ENCODE measurements around the gene SH3BP5. TPM values are rescaled to one million over a fixed set of nuclear protein-coding genes. Genes with fewer than 3 reads are reported as not detected.

SH3BP5 gene
- polyA plus RNA-seq, 1 of the 3 experiments (the other 2 are of a cell fraction) = 29.5 TPM

DNA sequence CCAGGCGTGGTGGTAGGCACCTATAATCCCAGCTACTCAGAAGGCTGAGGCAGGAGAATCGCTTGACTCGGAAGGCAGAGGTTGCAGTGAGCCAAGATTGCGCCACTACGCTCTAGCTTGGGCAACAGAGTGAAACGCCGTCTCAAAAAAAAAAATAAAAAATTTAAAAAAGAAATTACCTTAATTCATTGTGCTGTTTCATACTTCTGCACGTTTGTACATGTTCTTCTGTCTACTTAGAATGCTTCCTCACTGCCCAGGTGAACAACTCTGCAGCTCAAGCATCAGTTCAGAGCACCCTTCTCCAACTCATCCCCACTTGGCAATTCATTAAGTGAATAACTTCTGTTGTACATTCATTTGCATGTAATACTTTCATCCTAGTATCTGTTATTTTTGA lies 112.3 kb downstream of the SH3BP5 start:
- Histone ChIP-seq H3K4me3 (ENCODE audit: low read depth in 2 of 2, low read length in 1 of 2) (no peak overlapping the region), H3K4me1 (ENCODE audit: control insufficient read depth in 1 of 2, insufficient read depth in 2 of 2, low read depth in 1 of 2, low read length in 1 of 2) (no peaks in the 10 kb centered on the region), H3F3A (replicated peaks; ENCODE audit: insufficient read depth) (peaks cover 9% of the 10 kb centered on the region), H3K27ac (ENCODE audit: low read depth in 2 of 2, low read length in 1 of 2) (no peak overlapping the region), H3K4me2 (no peak overlapping the region), H4K20me1 (ENCODE audit: insufficient read depth) (no peaks in the 10 kb centered on the region), H3K36me3 (replicated peaks in 1 of 2; ENCODE audit: control insufficient read depth in 1 of 2, insufficient read depth in 2 of 2, low read length in 1 of 2) (peaks cover 70 to 86% of the 10 kb centered on the region in 2 experiments), H3K9me3 (no peaks in the 10 kb centered on the region), H3K27me3 (ENCODE audit: insufficient read depth) (no peaks in the 10 kb centered on the region), H3K9ac (no peak overlapping the region), H3K9me2 (no peaks in the 10 kb centered on the region), H3K79me2 (ENCODE audit: insufficient read depth) (peaks cover 13% of the 10 kb centered on the region; the same call in 1 of the 2 replicates), H2AFZ (ENCODE audit: low read depth) (no peak overlapping the region)
- no peak for DNase-seq
- POLR2A ChIA-PET = no interaction called here
- TF ChIP-seq JUND (IDR thresholded peaks at IDR 0.05) (no peak), YY1 (IDR thresholded peaks at IDR 0.05; ENCODE audit: low read depth) (no peak), MEF2A (IDR thresholded peaks at IDR 0.05; ENCODE audit: borderline replicate concordance, low read depth) (no peak), NFIC (IDR thresholded peaks at IDR 0.05; ENCODE audit: borderline replicate concordance) (no peak), GATA2 (CRISPR knock-in tag; IDR thresholded peaks at IDR 0.05) (no peak)
- TF ChIP-seq, protein P1, sequence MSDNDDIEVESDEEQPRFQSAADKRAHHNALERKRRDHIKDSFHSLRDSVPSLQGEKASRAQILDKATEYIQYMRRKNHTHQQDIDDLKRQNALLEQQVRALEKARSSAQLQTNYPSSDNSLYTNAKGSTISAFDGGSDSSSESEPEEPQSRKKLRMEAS (IDR thresholded peaks at IDR 0.05; ENCODE audit: low read depth) = no peak
- WGBS (ENCODE audit: low lambda C conversion rate) = 95% methylated on average over 8 of the region's 8 CpGs
- CTCF ChIA-PET = interaction anchor here (1.0 to 3.7 kb wide), 2 partner anchors 11 to 17 kb away, joined by 3 to 19 read pairs; no protein-coding TSS in a partner anchor

DNA sequence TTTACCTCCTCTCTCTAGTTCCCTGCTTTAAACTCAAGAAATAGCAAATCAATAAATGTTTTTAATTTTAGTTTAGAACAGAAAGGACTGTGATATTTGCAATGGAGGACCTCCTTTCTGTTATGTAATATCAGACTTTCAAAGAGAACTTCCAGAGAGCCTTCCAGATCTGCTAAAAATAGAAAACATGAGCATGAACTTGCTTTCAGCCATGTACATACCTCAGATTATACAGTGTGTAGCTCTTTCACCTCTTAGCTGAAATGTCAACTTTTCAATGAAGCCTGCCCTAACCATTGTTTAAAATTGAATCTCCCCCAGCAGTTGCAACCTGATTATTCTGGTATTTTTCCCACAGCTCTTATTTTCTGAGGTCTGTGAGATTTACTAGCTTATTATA lies 113.7 kb downstream of the SH3BP5 start:
- Histone ChIP-seq H3K27ac (ENCODE audit: low read depth in 2 of 2, low read length in 1 of 2) (no peak overlapping the region), H3K4me1 (ENCODE audit: control insufficient read depth in 1 of 2, insufficient read depth in 2 of 2, low read depth in 1 of 2, low read length in 1 of 2) (no peaks in the 10 kb centered on the region), H2AFZ (ENCODE audit: low read depth) (no peak overlapping the region), H3F3A (replicated peaks; ENCODE audit: insufficient read depth) (peaks cover 9% of the 10 kb centered on the region), H3K9me3 (no peaks in the 10 kb centered on the region), H3K4me2 (no peak overlapping the region), H3K9ac (0 out of 2 replicates have a peak overlapping the region, but pooled peaks have one; percentile 10), H3K9me2 (no peaks in the 10 kb centered on the region), H3K27me3 (ENCODE audit: insufficient read depth) (no peaks in the 10 kb centered on the region), H4K20me1 (ENCODE audit: insufficient read depth) (no peaks in the 10 kb centered on the region), H3K4me3 (ENCODE audit: low read depth in 2 of 2, low read length in 1 of 2) (no peak overlapping the region), H3K36me3 (replicated peaks in 1 of 2; ENCODE audit: control insufficient read depth in 1 of 2, insufficient read depth in 2 of 2, low read length in 1 of 2) (peaks cover 64 to 86% of the 10 kb centered on the region in 2 experiments), H3K79me2 (ENCODE audit: insufficient read depth) (peaks cover 17% of the 10 kb centered on the region)
- TF ChIP-seq, protein P2, sequence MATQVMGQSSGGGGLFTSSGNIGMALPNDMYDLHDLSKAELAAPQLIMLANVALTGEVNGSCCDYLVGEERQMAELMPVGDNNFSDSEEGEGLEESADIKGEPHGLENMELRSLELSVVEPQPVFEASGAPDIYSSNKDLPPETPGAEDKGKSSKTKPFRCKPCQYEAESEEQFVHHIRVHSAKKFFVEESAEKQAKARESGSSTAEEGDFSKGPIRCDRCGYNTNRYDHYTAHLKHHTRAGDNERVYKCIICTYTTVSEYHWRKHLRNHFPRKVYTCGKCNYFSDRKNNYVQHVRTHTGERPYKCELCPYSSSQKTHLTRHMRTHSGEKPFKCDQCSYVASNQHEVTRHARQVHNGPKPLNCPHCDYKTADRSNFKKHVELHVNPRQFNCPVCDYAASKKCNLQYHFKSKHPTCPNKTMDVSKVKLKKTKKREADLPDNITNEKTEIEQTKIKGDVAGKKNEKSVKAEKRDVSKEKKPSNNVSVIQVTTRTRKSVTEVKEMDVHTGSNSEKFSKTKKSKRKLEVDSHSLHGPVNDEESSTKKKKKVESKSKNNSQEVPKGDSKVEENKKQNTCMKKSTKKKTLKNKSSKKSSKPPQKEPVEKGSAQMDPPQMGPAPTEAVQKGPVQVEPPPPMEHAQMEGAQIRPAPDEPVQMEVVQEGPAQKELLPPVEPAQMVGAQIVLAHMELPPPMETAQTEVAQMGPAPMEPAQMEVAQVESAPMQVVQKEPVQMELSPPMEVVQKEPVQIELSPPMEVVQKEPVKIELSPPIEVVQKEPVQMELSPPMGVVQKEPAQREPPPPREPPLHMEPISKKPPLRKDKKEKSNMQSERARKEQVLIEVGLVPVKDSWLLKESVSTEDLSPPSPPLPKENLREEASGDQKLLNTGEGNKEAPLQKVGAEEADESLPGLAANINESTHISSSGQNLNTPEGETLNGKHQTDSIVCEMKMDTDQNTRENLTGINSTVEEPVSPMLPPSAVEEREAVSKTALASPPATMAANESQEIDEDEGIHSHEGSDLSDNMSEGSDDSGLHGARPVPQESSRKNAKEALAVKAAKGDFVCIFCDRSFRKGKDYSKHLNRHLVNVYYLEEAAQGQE (IDR thresholded peaks at IDR 0.05; ENCODE audit: low read depth, low read length) = no peak
- TF ChIP-seq, protein P3, sequence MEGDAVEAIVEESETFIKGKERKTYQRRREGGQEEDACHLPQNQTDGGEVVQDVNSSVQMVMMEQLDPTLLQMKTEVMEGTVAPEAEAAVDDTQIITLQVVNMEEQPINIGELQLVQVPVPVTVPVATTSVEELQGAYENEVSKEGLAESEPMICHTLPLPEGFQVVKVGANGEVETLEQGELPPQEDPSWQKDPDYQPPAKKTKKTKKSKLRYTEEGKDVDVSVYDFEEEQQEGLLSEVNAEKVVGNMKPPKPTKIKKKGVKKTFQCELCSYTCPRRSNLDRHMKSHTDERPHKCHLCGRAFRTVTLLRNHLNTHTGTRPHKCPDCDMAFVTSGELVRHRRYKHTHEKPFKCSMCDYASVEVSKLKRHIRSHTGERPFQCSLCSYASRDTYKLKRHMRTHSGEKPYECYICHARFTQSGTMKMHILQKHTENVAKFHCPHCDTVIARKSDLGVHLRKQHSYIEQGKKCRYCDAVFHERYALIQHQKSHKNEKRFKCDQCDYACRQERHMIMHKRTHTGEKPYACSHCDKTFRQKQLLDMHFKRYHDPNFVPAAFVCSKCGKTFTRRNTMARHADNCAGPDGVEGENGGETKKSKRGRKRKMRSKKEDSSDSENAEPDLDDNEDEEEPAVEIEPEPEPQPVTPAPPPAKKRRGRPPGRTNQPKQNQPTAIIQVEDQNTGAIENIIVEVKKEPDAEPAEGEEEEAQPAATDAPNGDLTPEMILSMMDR (IDR thresholded peaks at IDR 0.05) = no peak
- TF ChIP-seq MEF2A (IDR thresholded peaks at IDR 0.05; ENCODE audit: borderline replicate concordance, low read depth) = no peak
- no peak for DNase-seq
- CTCF ChIA-PET = interaction anchor here (0.7 to 3.7 kb wide), 2 partner anchors 15 to 111 kb away, joined by 3 to 19 read pairs; no protein-coding TSS in a partner anchor
- POLR2A ChIA-PET = no interaction called here
